Trophoblast cell (in vitro differentiated cells and primary cell): Measurements from ENCODE around the gene SGF29.
"Not testable (repeated sequence)": the region's sequence is repeated elsewhere in the genome, so short reads cannot be mapped to it uniquely, and the experiment has no call there.

Experiments
- DNase-seq, 2 donors: peaks; one replicate each; pipeline ENCODE4 v3.0.0-alpha.2; 2016
- H2AFZ ChIP-seq: 2 replicates; pipeline ENCODE4 v1.6.1; 2013; ENCODE audit warnings: low read length, moderate library complexity, mild to moderate bottlenecking; ENCODE audit not compliant: insufficient read depth, poor library complexity
- H2AK5ac ChIP-seq: 2 replicates; pipeline ENCODE4 v1.6.1; 2013; ENCODE audit warnings: mild to moderate bottlenecking, low read length
- H2BK120ac ChIP-seq: 2 replicates; pipeline ENCODE4 v1.6.1; 2013; ENCODE audit warnings: low read length, mild to moderate bottlenecking, moderate library complexity; ENCODE audit not compliant: insufficient read depth, poor library complexity
- H2BK12ac ChIP-seq: 2 replicates; pipeline ENCODE4 v1.6.1; 2013; ENCODE audit warnings: mild to moderate bottlenecking, low read length, moderate library complexity
- H2BK5ac ChIP-seq: 2 replicates; pipeline ENCODE4 v1.6.1; 2013; ENCODE audit warnings: low read length, low read depth, moderate library complexity, mild to moderate bottlenecking; ENCODE audit not compliant: poor library complexity
- H3K14ac ChIP-seq: 2 replicates; pipeline ENCODE4 v1.6.1; 2013; ENCODE audit warnings: mild to moderate bottlenecking, low read length
- H3K18ac ChIP-seq: 2 replicates; pipeline ENCODE4 v1.6.1; 2013; ENCODE audit warnings: mild to moderate bottlenecking, low read length
- H3K23ac ChIP-seq: 2 replicates; pipeline ENCODE4 v1.6.1; 2013; ENCODE audit warnings: low read length
- H3K27ac ChIP-seq: 2 replicates; pipeline ENCODE4 v1.5.1; 2013; ENCODE audit warnings: low read depth, mild to moderate bottlenecking, inconsistent platforms, low read length, moderate library complexity
- H3K27me3 ChIP-seq: 2 replicates; pipeline ENCODE4 v1.6.1; 2013; ENCODE audit warnings: inconsistent platforms, mild to moderate bottlenecking, low read length, moderate library complexity; ENCODE audit not compliant: insufficient read depth
- H3K36me3 ChIP-seq, 2 experiments: 1 replicate in 1 of 2; 2 replicates in 1 of 2; pipeline ENCODE4 v1.6.1; 2013; ENCODE audit warnings: low read length in 2 of 2, mild to moderate bottlenecking in 2 of 2, moderate library complexity in 1 of 2; ENCODE audit not compliant: insufficient read depth in 2 of 2, control insufficient read depth in 1 of 2
- H3K4ac ChIP-seq: 2 replicates; pipeline ENCODE4 v1.6.1; 2013; ENCODE audit warnings: low read depth, mild to moderate bottlenecking, low read length, moderate library complexity
- H3K4me1 ChIP-seq, 2 experiments: 1 replicate in 1 of 2; 2 replicates in 1 of 2; pipeline ENCODE4 v1.6.1; 2013; ENCODE audit warnings: low read length in 2 of 2, mild to moderate bottlenecking in 2 of 2, moderate library complexity in 1 of 2; ENCODE audit not compliant: insufficient read depth in 2 of 2, control insufficient read depth in 1 of 2
- H3K4me2 ChIP-seq: 2 replicates; pipeline ENCODE4 v1.6.1; 2013; ENCODE audit warnings: inconsistent platforms, mild to moderate bottlenecking, low read length, moderate library complexity
- H3K4me3 ChIP-seq: 2 replicates; pipeline ENCODE4 v1.5.1; 2013; ENCODE audit warnings: mild to moderate bottlenecking, low read depth, low read length, inconsistent platforms
- H3K79me1 ChIP-seq: one replicate; pipeline ENCODE4 v1.6.1; 2013; ENCODE audit warnings: low read length
- H3K79me2 ChIP-seq: 2 replicates; pipeline ENCODE4 v1.6.1; 2013; ENCODE audit warnings: low read length, mild to moderate bottlenecking; ENCODE audit not compliant: control insufficient read depth, insufficient read depth, poor library complexity
- H3K9ac ChIP-seq: 2 replicates; pipeline ENCODE4 v1.6.1; 2013; ENCODE audit warnings: mild to moderate bottlenecking, low read length
- H3K9me3 ChIP-seq: 2 replicates; pipeline ENCODE4 v1.6.1; 2013; ENCODE audit warnings: low read depth, mild to moderate bottlenecking, control low read depth, inconsistent platforms, low read length; ENCODE audit not compliant: insufficient read depth
- H4K12ac ChIP-seq: 2 replicates; pipeline ENCODE4 v1.6.1; 2013; ENCODE audit warnings: low read depth, mild to moderate bottlenecking, low read length, moderate library complexity
- H4K8ac ChIP-seq: 2 replicates; pipeline ENCODE4 v1.6.1; 2013; ENCODE audit warnings: low read depth, mild to moderate bottlenecking, low read length, moderate library complexity
- H4K91ac ChIP-seq: one replicate; pipeline ENCODE4 v1.6.1; 2013; ENCODE audit warnings: low read depth, mild to moderate bottlenecking, low read length, moderate library complexity
- WGBS: extraction: QIAGEN DNeasy Blood & Tissue Kit; methylation state at CpG from one replicate; pipeline ENCODE4 v1.1.7; 2013; ENCODE audit warnings: missing lambda C conversion rate; ENCODE audit not compliant: insufficient read length, insufficient coverage; ENCODE audit errors: extremely low coverage; 5-methylcytosine and 5-hydroxymethylcytosine counted together

The SGF29 gene

DNA sequence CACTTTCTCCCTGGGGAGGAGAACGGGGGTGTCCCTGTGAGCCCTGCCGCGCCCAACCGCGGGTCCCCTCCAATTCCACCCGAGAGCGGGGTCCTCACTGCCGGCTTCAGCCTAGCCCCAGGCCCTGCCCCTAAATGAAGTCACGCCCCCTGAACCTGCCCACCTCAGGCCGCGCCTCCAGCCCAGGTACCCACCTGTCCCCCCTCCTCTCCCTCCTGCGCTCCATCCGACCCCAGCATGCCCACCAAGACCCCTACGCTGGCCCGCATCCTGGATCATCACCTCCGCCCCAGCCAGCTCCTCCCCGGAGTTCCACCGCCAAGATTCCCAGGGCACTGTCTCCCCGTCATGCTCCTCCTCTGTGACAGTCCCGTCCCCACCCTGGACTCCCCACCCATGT lies 47.2 kb downstream of the SGF29 start:
- H2BK5ac ChIP-seq, DNase-seq, H2AFZ ChIP-seq, H3K4me3 ChIP-seq, H4K12ac ChIP-seq, H4K91ac ChIP-seq, H2BK120ac ChIP-seq, H3K9ac ChIP-seq, H3K27ac ChIP-seq, H3K36me3 ChIP-seq, H3K23ac ChIP-seq, H3K14ac ChIP-seq, H2AK5ac ChIP-seq, H3K79me2 ChIP-seq, H3K4me1 ChIP-seq, H3K18ac ChIP-seq, H4K8ac ChIP-seq, H3K9me3 ChIP-seq, H3K4me2 ChIP-seq, H3K79me1 ChIP-seq, H3K4ac ChIP-seq, H3K27me3 ChIP-seq, H2BK12ac ChIP-seq: not testable (repeated sequence)
- no CpG with 5 or more reads among the region's 20 CpGs for WGBS

DNA sequence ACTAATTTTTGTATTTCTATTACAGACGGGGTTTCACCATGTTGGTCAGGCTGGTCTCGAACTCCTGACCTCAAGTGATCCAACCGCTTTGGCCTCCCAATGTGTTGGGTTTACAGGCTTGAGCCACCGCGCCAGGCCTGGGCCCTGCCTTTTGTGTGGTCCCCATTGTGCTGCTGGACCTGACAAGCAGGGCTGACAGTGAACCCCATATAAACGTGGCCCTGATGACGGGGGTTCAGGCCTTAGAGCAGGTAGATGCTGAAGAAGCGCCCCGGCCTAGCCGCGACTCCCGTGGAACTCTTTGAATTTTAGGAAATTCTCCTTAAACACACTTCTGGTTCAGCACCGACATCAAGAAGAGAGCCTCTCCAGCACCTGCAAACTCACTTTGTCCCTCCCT lies 47.9 kb downstream of the SGF29 start:
- H3K14ac ChIP-seq, H2BK5ac ChIP-seq, H3K9me3 ChIP-seq, H3K4me2 ChIP-seq, DNase-seq, H3K4me3 ChIP-seq, H3K27ac ChIP-seq, H3K36me3 ChIP-seq, H3K18ac ChIP-seq, H3K79me1 ChIP-seq, H4K12ac ChIP-seq, H3K27me3 ChIP-seq, H2AFZ ChIP-seq, H3K9ac ChIP-seq, H3K79me2 ChIP-seq, H2BK120ac ChIP-seq, H2BK12ac ChIP-seq, H3K23ac ChIP-seq, H4K91ac ChIP-seq, H3K4me1 ChIP-seq, H2AK5ac ChIP-seq, H3K4ac ChIP-seq, H4K8ac ChIP-seq: not testable (repeated sequence)
- WGBS: no CpG with 5 or more reads among the region's 13 CpGs

DNA sequence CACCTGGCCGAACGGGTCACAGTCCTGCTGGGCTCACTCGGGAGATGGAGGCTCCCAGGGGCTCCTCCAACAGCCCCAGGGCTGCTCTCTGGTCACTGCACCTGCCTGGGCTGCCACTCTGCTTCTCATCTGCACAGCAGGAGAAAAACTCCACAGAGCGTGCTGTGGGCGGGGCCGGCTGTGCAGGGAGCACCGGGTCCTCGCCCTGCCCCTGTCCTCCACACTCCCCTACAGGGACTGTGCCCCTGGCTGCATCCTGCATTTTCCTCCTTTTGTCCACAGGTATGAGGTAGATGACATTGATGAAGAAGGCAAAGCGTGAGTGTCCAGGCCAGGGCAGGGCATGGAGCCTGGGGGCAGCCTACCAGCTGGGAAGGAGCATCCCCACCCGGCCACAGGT lies 48.3 kb downstream of the SGF29 start:
- not testable (repeated sequence) for H3K4me1 ChIP-seq, DNase-seq, H3K4me3 ChIP-seq, H3K14ac ChIP-seq, H3K79me1 ChIP-seq, H3K23ac ChIP-seq, H3K27ac ChIP-seq, H3K79me2 ChIP-seq, H4K91ac ChIP-seq, H4K8ac ChIP-seq, H2BK5ac ChIP-seq, H2AK5ac ChIP-seq, H3K27me3 ChIP-seq, H3K4ac ChIP-seq, H3K4me2 ChIP-seq, H3K18ac ChIP-seq, H3K36me3 ChIP-seq, H2AFZ ChIP-seq, H2BK120ac ChIP-seq, H4K12ac ChIP-seq, H2BK12ac ChIP-seq, H3K9me3 ChIP-seq, H3K9ac ChIP-seq
- WGBS: no CpG with 5 or more reads among the region's 10 CpGs

DNA sequence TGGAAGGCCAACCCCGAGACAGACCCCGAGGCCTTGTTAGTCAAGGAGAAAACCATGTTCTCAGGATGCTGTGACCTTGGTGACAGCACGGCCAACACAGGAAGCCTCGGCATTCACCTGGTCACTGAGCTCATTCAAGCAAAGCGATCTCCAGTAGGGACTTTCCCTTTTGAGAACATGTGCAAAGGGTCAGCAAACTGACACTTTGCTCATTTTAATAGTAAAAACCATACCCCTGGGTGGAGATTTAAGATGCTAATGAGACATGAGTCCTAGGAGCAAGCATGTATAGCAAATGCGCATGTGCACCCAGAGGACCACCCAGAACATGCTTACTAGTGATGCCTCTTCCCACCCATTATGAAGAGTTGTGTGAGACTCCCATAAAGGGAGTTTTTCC lies 48.8 kb downstream of the SGF29 start:
- H3K23ac ChIP-seq: no peak overlapping the region
- no peak overlapping the region for H3K9ac ChIP-seq
- no peak overlapping the region for H3K4me3 ChIP-seq
- H2AFZ ChIP-seq: no peak overlapping the region
- H3K27me3 ChIP-seq: no peaks in the 10 kb centered on the region
- no peak overlapping the region for H4K12ac ChIP-seq
- no peak overlapping the region for H4K91ac ChIP-seq
- no peak for DNase-seq
- no peak overlapping the region for H3K18ac ChIP-seq
- no peaks in the 10 kb centered on the region for H3K79me2 ChIP-seq
- no peak overlapping the region for H2BK12ac ChIP-seq
- H3K36me3 ChIP-seq: no peaks in the 10 kb centered on the region
- no peaks in the 10 kb centered on the region for H3K4me1 ChIP-seq
- no peak overlapping the region for H3K27ac ChIP-seq
- WGBS: no CpG with 5 or more reads among the region's 6 CpGs
- H2BK5ac ChIP-seq: no peak overlapping the region
- H3K9me3 ChIP-seq: no peaks in the 10 kb centered on the region
- no peak overlapping the region for H3K14ac ChIP-seq
- no peak overlapping the region for H3K4me2 ChIP-seq
- no peaks in the 10 kb centered on the region for H3K79me1 ChIP-seq
- H4K8ac ChIP-seq: no peak overlapping the region
- no peak overlapping the region for H2AK5ac ChIP-seq
- H2BK120ac ChIP-seq: no peak overlapping the region
- no peak overlapping the region for H3K4ac ChIP-seq
